GM12865 (cell line): ENCODE measurements around the gene EVI5.

ENCODE experiments used
- DNase-seq: peaks from one replicate; pipeline ENCODE4 v3.0.0; 2010; ENCODE audit warnings: low read depth
- H3K4me3 ChIP-seq: 2 replicates; pipeline ENCODE4 v1.5.1; 2011; ENCODE audit warnings: mild to moderate bottlenecking, low read depth, low read length, control low read depth
- CTCF ChIP-seq: IDR thresholded peaks from 2 replicates; pipeline ENCODE4 v1.5.1; 2011; ENCODE audit warnings: low read length, control low read depth, low read depth, inconsistent platforms; ENCODE audit not compliant: insufficient read depth; ENCODE audit errors: missing control alignments

EVI5 gene

GRCh38 chr1:92503926-92504285 is 281.0 kb downstream of the EVI5 start:
- H3K4me3 ChIP-seq = no peak overlapping the region
- TF ChIP-seq CTCF = no peak
- no peak for DNase-seq

GRCh38 chr1:92503043-92503925 is 281.6 kb downstream of the EVI5 start:
- H3K4me3 ChIP-seq = no peak overlapping the region
- no peak for TF ChIP-seq CTCF
- peak; percentile 37 for DNase-seq

DNA sequence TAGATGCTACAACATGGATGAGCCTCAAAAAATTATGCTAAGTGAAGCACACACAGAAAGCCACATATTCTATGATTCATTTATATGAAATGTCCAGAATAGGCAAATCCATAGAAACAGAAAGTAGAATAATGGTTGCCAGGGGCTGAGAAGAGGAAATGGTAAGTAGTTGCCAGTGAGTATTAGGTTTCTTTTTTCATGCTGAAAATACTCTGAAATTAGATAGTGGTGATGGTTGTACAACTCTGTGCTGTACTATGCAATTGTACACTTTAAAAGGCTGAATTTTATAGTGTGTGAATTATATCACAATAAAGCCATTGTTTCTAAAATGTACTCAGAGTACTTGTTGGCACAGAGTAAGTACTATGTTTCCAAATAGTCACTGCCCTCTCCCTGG is 282.7 kb downstream of the EVI5 start:
- no peak overlapping the region for H3K4me3 ChIP-seq
- peak; percentile 49 for DNase-seq
- TF ChIP-seq CTCF = no peak

- TF ChIP-seq CTCF = no peak
- no peak for DNase-seq
Observed at GRCh38 chr1:92500552-92500951, 284.4 kb downstream of the EVI5 start.

GRCh38 chr1:92495392-92496063 is 289.4 kb downstream of the EVI5 start:
- no peak for DNase-seq
- no peak for TF ChIP-seq CTCF
- H3K4me3 ChIP-seq = no peak overlapping the region

More at GRCh38 chr1:92500552-92500951, 284.4 kb downstream of the EVI5 start:
- no peak overlapping the region for H3K4me3 ChIP-seq

- TF ChIP-seq CTCF = no peak
- no peak for DNase-seq
- H3K4me3 ChIP-seq = no peak overlapping the region
Observed at GRCh38 chr1:92494485-92495141, 290.3 kb downstream of the EVI5 start.
